GM12878 (cell line): ENCODE data around the gene DENND1C. TPM values are rescaled to one million over a fixed set of nuclear protein-coding genes. Genes with fewer than 3 reads are reported as not detected.
A peak's percentile ranks its signal among the peaks of the same experiment; 100 is the strongest.

ENCODE experiments used
- BMI1 ChIP-seq: fragments of 450-650 bp; IDR thresholded peaks from 2 replicates; pipeline ENCODE4 v1.6.1; 2016; ENCODE audit warnings: mild to moderate bottlenecking, moderate library complexity, borderline replicate concordance
- BRCA1 ChIP-seq: IDR thresholded peaks from 2 replicates; pipeline ENCODE4 v1.6.1; 2011; ENCODE audit warnings: low read depth, low read length, improper control_type of control experiment
- CHD1 ChIP-seq: IDR thresholded peaks from 2 replicates; pipeline ENCODE4 v1.6.1; 2012; ENCODE audit warnings: low read depth, low read length, improper control_type of control experiment
- CREM ChIP-seq: IDR thresholded peaks from 2 replicates; pipeline ENCODE4 v1.6.1; 2014; ENCODE audit warnings: antibody characterized with exemption, low read depth
- EGR1 ChIP-seq, 2 experiments: IDR thresholded peaks; 1 replicate in 1 of 2; 2 replicates in 1 of 2; pipeline ENCODE4 v1.6.1; 2011 to 2012; ENCODE audit warnings: low read depth in 2 of 2, low read length in 2 of 2, borderline replicate concordance in 1 of 2, mild to moderate bottlenecking in 1 of 2, moderate library complexity in 1 of 2
- ELK1 ChIP-seq: IDR thresholded peaks from 2 replicates; pipeline ENCODE4 v1.6.1; 2012; ENCODE audit warnings: low read depth, low read length, improper control_type of control experiment
- ESRRA ChIP-seq: IDR thresholded peaks from 2 replicates; pipeline ENCODE4 v1.6.1; 2012; ENCODE audit warnings: mild to moderate bottlenecking, low read length, improper control_type of control experiment
- FOS ChIP-seq: IDR thresholded peaks from 3 replicates; pipeline ENCODE4 v1.6.1; 2011; ENCODE audit warnings: borderline replicate concordance; ENCODE audit not compliant: insufficient read length; ENCODE audit errors: extremely low read depth
- GABPA ChIP-seq: IDR thresholded peaks from 2 replicates; pipeline ENCODE4 v1.6.1; 2014; ENCODE audit warnings: antibody characterized with exemption, low read depth, mild to moderate bottlenecking, inconsistent platforms
- HDGF ChIP-seq: fragments of 450-650 bp; IDR thresholded peaks from 2 replicates; pipeline ENCODE4 v1.6.1; 2016; ENCODE audit warnings: antibody characterized with exemption
- LARP7 ChIP-seq: fragments of 450-650 bp; IDR thresholded peaks from 2 replicates; pipeline ENCODE4 v1.6.1; 2017; ENCODE audit warnings: mild to moderate bottlenecking
- MYB ChIP-seq: fragments of 150-350 bp; IDR thresholded peaks from 2 replicates; pipeline ENCODE4 v1.6.1; 2014; ENCODE audit warnings: mild to moderate bottlenecking, low read depth, low read length, borderline replicate concordance
- NFXL1 ChIP-seq: fragments of 450-650 bp; IDR thresholded peaks from 2 replicates; pipeline ENCODE4 v1.6.1; 2017; ENCODE audit warnings: antibody characterized with exemption, mild to moderate bottlenecking, borderline replicate concordance
- NFYB ChIP-seq: IDR thresholded peaks from 2 replicates; pipeline ENCODE4 v1.6.1; 2011; ENCODE audit warnings: low read depth, mild to moderate bottlenecking, low read length, improper control_type of control experiment, moderate library complexity; ENCODE audit not compliant: insufficient read depth
- NR2F1 ChIP-seq: fragments of 450-650 bp; conservative IDR thresholded peaks from 2 replicates; pipeline ENCODE4 v1.6.1; 2017; ENCODE audit warnings: mild to moderate bottlenecking
- RAD51 ChIP-seq: fragments of 450-650 bp; IDR thresholded peaks from 2 replicates; pipeline ENCODE4 v1.6.1; 2016; ENCODE audit warnings: moderate library complexity, mild to moderate bottlenecking, inconsistent platforms
- RB1 ChIP-seq: fragments of 450-650 bp; formaldehyde crosslinking; IDR thresholded peaks from 2 replicates; pipeline ENCODE4 v1.6.1; 2017; ENCODE audit warnings: mild to moderate bottlenecking, borderline replicate concordance
- SP1 ChIP-seq: IDR thresholded peaks from one replicate; pipeline ENCODE4 v1.6.1; 2011; ENCODE audit warnings: low read depth, low read length
- TCF7 ChIP-seq: IDR thresholded peaks from 2 replicates; pipeline ENCODE4 v1.6.1; 2014; ENCODE audit warnings: antibody characterized with exemption, borderline replicate concordance
- WRNIP1 ChIP-seq: IDR thresholded peaks from 2 replicates; pipeline ENCODE4 v1.6.1; 2011; ENCODE audit warnings: low read depth, low read length, improper control_type of control experiment, borderline replicate concordance
- ZSCAN29 ChIP-seq: fragments of 450-650 bp; IDR thresholded peaks from 2 replicates; pipeline ENCODE4 v1.6.1; 2017; ENCODE audit warnings: mild to moderate bottlenecking, moderate library complexity
- polyA plus RNA-seq, 11 experiments: library from polyadenylated mRNA; depleted of rRNA in 4 of 11; unstranded in 6 of 11; stranded (reverse) in 5 of 11; fragments of >200 nt; fragmentation: Nextera tagmentation in 4 of 11; fragmentation: Illumina TruSeq in 1 of 11; extraction: Ambion mirVana in 4 of 11; extraction: Trizol in 1 of 11; gene quantifications; 1 replicate in 1 of 11; 2 replicates in 10 of 11; pipeline versions ENCODE4 v1.2.1 to v1.2.3, GENCODE V29; 2011 to 2016; ENCODE audit warnings: inconsistent platforms in 2 of 11, missing spikeins in 2 of 11, low read depth in 1 of 11
- total RNA-seq, 4 experiments: library from RNA; depleted of rRNA in 3 of 4; stranded (reverse); fragments of >200 nt in 3 of 4; fragmentation: Illumina TruSeq in 1 of 4; extraction: Trizol in 1 of 4; gene quantifications; 2 replicates each; pipeline versions ENCODE4 v1.2.1 to v1.2.3, GENCODE V29; 2013 to 2021
- TF ChIP-seq, protein P1 (sequence below): IDR thresholded peaks from 2 replicates; pipeline ENCODE4 v1.6.1; 2012; ENCODE audit warnings: low read depth, low read length, improper control_type of control experiment
- TF ChIP-seq, protein P2 (sequence below): IDR thresholded peaks from 2 replicates; pipeline ENCODE4 v1.6.1; 2012; ENCODE audit warnings: improper control_type of control experiment, low read depth, low read length; ENCODE audit not compliant: insufficient replicate concordance

DENND1C gene
- total and polyA plus RNA-seq, 10 of the 15 experiments (the other 5 are each of a cell fraction or from before 2014, with no cell fraction given): 2.4 to 54.3 (median 32.7) TPM

DNA sequence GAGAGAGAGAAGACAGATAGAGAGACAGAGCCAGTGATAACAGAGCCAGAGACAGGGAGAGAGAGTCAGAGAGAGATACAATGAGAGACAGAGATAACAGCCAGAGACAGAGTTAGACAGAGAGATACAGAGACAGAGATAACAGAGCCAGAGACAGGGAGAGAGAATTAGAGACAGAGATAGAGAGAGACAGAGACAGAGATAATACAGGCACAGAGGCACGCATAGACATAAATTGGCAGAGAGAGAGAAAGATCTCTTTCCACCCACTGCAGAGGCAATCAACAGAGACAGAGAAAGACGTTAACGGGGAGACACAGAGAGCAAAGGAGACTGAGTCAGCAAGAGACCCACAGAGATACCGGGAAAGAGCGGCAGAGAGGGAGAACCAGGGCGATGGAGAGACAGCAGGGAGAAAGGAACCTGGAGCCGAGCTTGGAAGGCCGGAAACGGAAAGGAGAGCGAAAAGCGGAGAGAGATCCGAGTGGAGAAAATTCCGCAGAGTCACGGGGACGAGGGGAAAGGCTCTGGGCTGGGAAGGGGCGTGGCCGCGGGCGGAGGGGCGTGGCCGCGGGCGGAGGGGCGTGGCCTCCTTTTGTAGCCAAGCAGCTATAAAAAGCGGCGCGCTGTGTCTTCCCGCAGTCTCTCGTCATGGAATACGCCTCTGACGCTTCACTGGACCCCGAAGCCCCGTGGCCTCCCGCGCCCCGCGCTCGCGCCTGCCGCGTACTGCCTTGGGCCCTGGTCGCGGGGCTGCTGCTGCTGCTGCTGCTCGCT lies 49.0 kb upstream of the DENND1C start, which contains the start of gene TNFSF9 (continued):
- peak; percentile 65; the same call in 1 of the 2 replicates for TF ChIP-seq RB1
- no peak for TF ChIP-seq ESRRA
- peak; percentile 75 for TF ChIP-seq RAD51
- no peak for TF ChIP-seq ELK1
- no peak for TF ChIP-seq LARP7
- peak; percentile 75; the same call in 1 of the 2 replicates for TF ChIP-seq ZSCAN29
- 0 out of 2 replicates have a peak, but pooled peaks have one; percentile 7 for TF ChIP-seq CHD1
- TF ChIP-seq SP1: peak; percentile 79
- peak; percentile 78; the same call in 1 of the 2 replicates for TF ChIP-seq NR2F1
- TF ChIP-seq, protein P1, sequence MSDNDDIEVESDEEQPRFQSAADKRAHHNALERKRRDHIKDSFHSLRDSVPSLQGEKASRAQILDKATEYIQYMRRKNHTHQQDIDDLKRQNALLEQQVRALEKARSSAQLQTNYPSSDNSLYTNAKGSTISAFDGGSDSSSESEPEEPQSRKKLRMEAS: peak; percentile 50; the same call in 1 of the 2 replicates
- TF ChIP-seq, protein P2, sequence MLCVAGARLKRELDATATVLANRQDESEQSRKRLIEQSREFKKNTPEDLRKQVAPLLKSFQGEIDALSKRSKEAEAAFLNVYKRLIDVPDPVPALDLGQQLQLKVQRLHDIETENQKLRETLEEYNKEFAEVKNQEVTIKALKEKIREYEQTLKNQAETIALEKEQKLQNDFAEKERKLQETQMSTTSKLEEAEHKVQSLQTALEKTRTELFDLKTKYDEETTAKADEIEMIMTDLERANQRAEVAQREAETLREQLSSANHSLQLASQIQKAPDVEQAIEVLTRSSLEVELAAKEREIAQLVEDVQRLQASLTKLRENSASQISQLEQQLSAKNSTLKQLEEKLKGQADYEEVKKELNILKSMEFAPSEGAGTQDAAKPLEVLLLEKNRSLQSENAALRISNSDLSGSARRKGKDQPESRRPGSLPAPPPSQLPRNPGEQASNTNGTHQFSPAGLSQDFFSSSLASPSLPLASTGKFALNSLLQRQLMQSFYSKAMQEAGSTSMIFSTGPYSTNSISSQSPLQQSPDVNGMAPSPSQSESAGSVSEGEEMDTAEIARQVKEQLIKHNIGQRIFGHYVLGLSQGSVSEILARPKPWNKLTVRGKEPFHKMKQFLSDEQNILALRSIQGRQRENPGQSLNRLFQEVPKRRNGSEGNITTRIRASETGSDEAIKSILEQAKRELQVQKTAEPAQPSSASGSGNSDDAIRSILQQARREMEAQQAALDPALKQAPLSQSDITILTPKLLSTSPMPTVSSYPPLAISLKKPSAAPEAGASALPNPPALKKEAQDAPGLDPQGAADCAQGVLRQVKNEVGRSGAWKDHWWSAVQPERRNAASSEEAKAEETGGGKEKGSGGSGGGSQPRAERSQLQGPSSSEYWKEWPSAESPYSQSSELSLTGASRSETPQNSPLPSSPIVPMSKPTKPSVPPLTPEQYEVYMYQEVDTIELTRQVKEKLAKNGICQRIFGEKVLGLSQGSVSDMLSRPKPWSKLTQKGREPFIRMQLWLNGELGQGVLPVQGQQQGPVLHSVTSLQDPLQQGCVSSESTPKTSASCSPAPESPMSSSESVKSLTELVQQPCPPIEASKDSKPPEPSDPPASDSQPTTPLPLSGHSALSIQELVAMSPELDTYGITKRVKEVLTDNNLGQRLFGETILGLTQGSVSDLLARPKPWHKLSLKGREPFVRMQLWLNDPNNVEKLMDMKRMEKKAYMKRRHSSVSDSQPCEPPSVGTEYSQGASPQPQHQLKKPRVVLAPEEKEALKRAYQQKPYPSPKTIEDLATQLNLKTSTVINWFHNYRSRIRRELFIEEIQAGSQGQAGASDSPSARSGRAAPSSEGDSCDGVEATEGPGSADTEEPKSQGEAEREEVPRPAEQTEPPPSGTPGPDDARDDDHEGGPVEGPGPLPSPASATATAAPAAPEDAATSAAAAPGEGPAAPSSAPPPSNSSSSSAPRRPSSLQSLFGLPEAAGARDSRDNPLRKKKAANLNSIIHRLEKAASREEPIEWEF: no peak
- peak in 1 of 2 experiments; percentile 46; a peak in 1 of 3 replicates for TF ChIP-seq EGR1 (IDR thresholded peaks at IDR 0.05; ENCODE audit: borderline replicate concordance in 1 of 2, low read depth in 2 of 2, low read length in 2 of 2)
- TF ChIP-seq CREM: peak; percentile 55; the same call in 1 of the 2 replicates
- TF ChIP-seq TCF7: no peak
- TF ChIP-seq GABPA: no peak
- TF ChIP-seq HDGF: peak; percentile 93
- 0 out of 2 replicates have a peak, but pooled peaks have one; percentile 11 for TF ChIP-seq NFYB
- TF ChIP-seq BRCA1: no peak
- TF ChIP-seq WRNIP1: no peak
- TF ChIP-seq BMI1: no peak
- no peak for TF ChIP-seq MYB
- no peak for TF ChIP-seq FOS
- TF ChIP-seq NFXL1: no peak
